Measurements from ENCODE around the gene KCNQ5.
A peak's percentile ranks its signal among the peaks of the same experiment; 100 is the strongest.

The KCNQ5 gene

DNA sequence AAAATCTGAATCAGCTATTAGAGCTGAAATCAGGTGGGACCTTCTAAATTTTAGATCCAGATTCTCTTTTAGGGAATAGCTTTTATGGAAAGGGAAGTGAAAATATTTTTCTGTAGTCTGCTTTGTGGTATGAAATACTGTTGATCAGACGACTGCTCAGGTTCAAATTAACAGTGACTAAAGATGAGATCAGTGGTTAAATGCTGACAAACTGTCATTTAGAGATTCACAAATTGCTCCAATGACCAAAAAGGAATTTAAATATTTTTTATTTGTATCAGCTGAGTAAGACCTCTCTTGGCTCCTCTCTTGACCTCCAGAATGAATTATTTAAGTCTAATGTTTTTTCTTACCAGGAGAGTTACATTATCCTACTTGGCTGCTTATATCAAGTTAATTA lies 77.3 kb downstream of the KCNQ5 start:
- TF ChIP-seq CTCF (IDR thresholded peaks at IDR 0.05; ENCODE audit: insufficient read depth, missing control alignments), result no peak
- FAIRE-seq (peak; percentile 58), DNase-seq (ENCODE audit: insufficient read length, low spot score) (no peak)

GRCh38 chr6:72702421-72702820 lies 80.6 kb downstream of the KCNQ5 start:
- TF ChIP-seq CTCF (IDR thresholded peaks at IDR 0.05; ENCODE audit: insufficient read depth, missing control alignments), result no peak
- FAIRE-seq, result no peak
- no peak for DNase-seq (ENCODE audit: insufficient read length, low spot score)

DNA sequence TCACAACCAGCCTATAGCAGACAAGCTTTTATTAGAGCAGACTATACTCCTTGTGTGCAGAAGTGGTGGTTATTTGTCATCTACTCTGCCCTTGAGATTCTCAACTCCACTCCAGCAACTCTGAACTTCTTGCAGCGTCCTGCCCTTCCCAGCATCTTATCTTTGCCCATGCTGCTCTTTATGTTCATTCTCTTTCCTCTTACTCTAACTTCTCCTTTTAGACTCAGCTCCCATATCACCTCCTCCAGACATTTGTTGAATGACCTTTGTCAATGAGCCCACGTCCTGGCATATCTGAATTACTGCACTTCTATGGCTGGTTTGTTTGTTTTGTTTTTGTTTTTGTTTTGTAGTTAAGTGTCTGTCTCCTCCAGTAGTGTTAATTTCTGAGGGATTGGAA lies 81.2 kb downstream of the KCNQ5 start:
- DNase-seq (ENCODE audit: insufficient read length, low spot score), result no peak
- TF ChIP-seq CTCF (IDR thresholded peaks at IDR 0.05; ENCODE audit: insufficient read depth, missing control alignments), result no peak
- FAIRE-seq, result no peak

DNA sequence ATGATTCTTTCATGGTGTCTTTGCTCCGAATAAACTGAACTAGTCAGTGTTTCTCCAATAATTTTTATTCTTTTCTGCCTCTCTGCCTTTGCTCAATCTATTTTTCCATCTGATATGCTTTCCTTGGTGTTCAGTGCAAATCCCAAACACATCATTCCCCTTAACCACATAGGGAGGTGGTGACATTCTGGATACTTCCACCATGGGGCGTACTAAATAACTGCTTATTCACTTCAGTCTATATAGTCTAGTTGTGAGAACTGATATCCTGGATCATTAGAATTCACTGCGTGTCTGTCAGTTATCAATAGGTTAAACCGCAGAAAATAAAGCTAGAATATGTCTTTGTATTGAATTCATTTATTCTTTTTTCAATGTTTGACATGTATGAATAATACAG lies 83.1 kb downstream of the KCNQ5 start:
- no peak for DNase-seq (ENCODE audit: insufficient read length, low spot score)
- TF ChIP-seq CTCF (IDR thresholded peaks at IDR 0.05; ENCODE audit: insufficient read depth, missing control alignments), result no peak

GRCh38 chr6:72709431-72709830 lies 87.6 kb downstream of the KCNQ5 start:
- no peak for FAIRE-seq
- no peak for TF ChIP-seq CTCF (IDR thresholded peaks at IDR 0.05; ENCODE audit: insufficient read depth, missing control alignments)
- no peak for DNase-seq (ENCODE audit: insufficient read length, low spot score)

More for the DNA sequence above, 83.1 kb downstream of the KCNQ5 start:
- no peak for FAIRE-seq

- FAIRE-seq (no peak), DNase-seq (ENCODE audit: insufficient read length, low spot score) (no peak)
Observed at GRCh38 chr6:72711731-72712130, 89.9 kb downstream of the KCNQ5 start.

DNA sequence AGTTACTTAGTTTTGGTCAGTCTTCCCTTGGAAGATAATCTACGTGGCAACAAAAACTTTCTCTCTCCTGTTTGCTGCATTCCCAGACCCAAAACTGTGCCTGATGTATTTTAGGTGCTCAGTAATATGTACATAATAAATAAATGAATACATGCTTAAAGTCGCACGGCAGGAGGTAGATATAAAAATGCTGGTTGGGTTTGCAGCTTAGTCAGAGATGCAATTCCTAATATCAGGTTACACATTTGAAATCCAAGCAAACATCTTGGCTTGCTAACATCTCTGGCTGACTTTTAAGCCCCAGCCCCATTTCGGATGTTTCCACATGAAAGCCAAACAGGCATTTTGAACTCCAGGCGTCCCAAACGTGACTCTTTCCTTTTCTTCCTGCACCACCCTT lies 91.0 kb downstream of the KCNQ5 start:
- no peak for TF ChIP-seq CTCF (IDR thresholded peaks at IDR 0.05; ENCODE audit: insufficient read depth, missing control alignments)
- FAIRE-seq (no peak), DNase-seq (ENCODE audit: insufficient read length, low spot score) (no peak)

More at GRCh38 chr6:72711731-72712130, 89.9 kb downstream of the KCNQ5 start:
- no peak for TF ChIP-seq CTCF (IDR thresholded peaks at IDR 0.05; ENCODE audit: insufficient read depth, missing control alignments)

Data from D721Med (cell line).